ENCODE data around the gene RTL10.

Gene RTL10

GRCh38 chr22:19821523-19822300, 33.0 kb downstream of the RTL10 start:
- DNase-seq, result no peak

GRCh38 chr22:19820880-19821522, 33.7 kb downstream of the RTL10 start:
- DNase-seq, result no peak

GRCh38 chr22:19819911-19820879, 34.5 kb downstream of the RTL10 start:
- DNase-seq, result no peak

- no peak for DNase-seq
Observed at GRCh38 chr22:19819208-19819910, 35.3 kb downstream of the RTL10 start.

- DNase-seq, result no peak
Observed at GRCh38 chr22:19818324-19819207, 36.1 kb downstream of the RTL10 start.

- DNase-seq, result no peak
Observed at GRCh38 chr22:19816372-19817119, 38.1 kb downstream of the RTL10 start.

GRCh38 chr22:19815823-19816290, 38.8 kb downstream of the RTL10 start:
- DNase-seq, result no peak

GRCh38 chr22:19815093-19815822, 39.4 kb downstream of the RTL10 start:
- DNase-seq, result no peak

GRCh38 chr22:19814428-19814827, 40.2 kb downstream of the RTL10 start:
- no peak for DNase-seq

- no peak for DNase-seq
Observed at GRCh38 chr22:19812910-19813309, 41.8 kb downstream of the RTL10 start.

- no peak for DNase-seq
Observed at GRCh38 chr22:19811811-19812771, 42.6 kb downstream of the RTL10 start.

GRCh38 chr22:19811211-19811621, 43.5 kb downstream of the RTL10 start:
- no peak for DNase-seq

GRCh38 chr22:19810381-19811201, 44.1 kb downstream of the RTL10 start:
- DNase-seq, result no peak

- no peak for DNase-seq
Observed at GRCh38 chr22:19809741-19810140, 44.9 kb downstream of the RTL10 start.

- DNase-seq, result no peak
Observed at GRCh38 chr22:19808873-19809478, 45.7 kb downstream of the RTL10 start.

GRCh38 chr22:19807914-19808872, 46.5 kb downstream of the RTL10 start:
- no peak for DNase-seq
